Suprapubic skin (tissue), 4 donors: Measurements from ENCODE around the gene KLK12. TPM values are rescaled to one million over a fixed set of nuclear protein-coding genes. Genes with fewer than 3 reads are reported as not detected.

ENCODE experiments used
- DNase-seq, 2 donors: peaks; one replicate each; pipeline ENCODE4 v3.0.0-alpha.2; 2019; ENCODE audit warnings: low spot score in 2 of 2
- H3K27ac ChIP-seq: fragments of 200-600 bp; sonication (generic); one replicate; pipeline ENCODE4 v1.5.1; 2019
- H3K27me3 ChIP-seq: fragments of 200-600 bp; sonication (generic); one replicate; pipeline ENCODE4 v1.5.1; 2019
- H3K36me3 ChIP-seq: fragments of 200-600 bp; sonication (generic); one replicate; pipeline ENCODE4 v1.5.1; 2019
- H3K4me1 ChIP-seq: fragments of 200-600 bp; sonication (generic); one replicate; pipeline ENCODE4 v1.5.1; 2019
- H3K4me3 ChIP-seq: fragments of 200-600 bp; sonication (generic); one replicate; pipeline ENCODE4 v1.5.1; 2019; ENCODE audit warnings: mild to moderate bottlenecking
- H3K9me3 ChIP-seq: fragments of 200-600 bp; sonication (generic); one replicate; pipeline ENCODE4 v1.5.1; 2019
- EP300 ChIP-seq: sonication (generic); formaldehyde crosslinking; IDR thresholded peaks from one replicate; pipeline ENCODE4 v1.6.1; 2017; ENCODE audit warnings: antibody characterized with exemption
- POLR2A ChIP-seq, 2 donors: fragments of 450-650 bp; IDR thresholded peaks; one replicate each; pipeline ENCODE4 v1.6.1; 2017; ENCODE audit warnings: antibody characterized with exemption in 2 of 2, mild to moderate bottlenecking in 2 of 2, moderate library complexity in 2 of 2
- POLR2AphosphoS5 ChIP-seq, 3 donors: sonication (generic); formaldehyde crosslinking; IDR thresholded peaks; one replicate each; pipeline ENCODE4 v1.6.1; 2017; ENCODE audit warnings: antibody characterized with exemption in 3 of 3
- WGBS: methylation state at CpG from one replicate; pipeline ENCODE4 v1.1.5; 2018; 5-methylcytosine and 5-hydroxymethylcytosine counted together
- total RNA-seq, 4 donors: library from RNA; depleted of rRNA; stranded (reverse); fragments of >200 nt; gene quantifications; one replicate each; pipeline ENCODE4 v1.1.0, GENCODE V29; 2016
- TF ChIP-seq, protein P1 (sequence below), 2 donors: fragments of 200-600 bp in 1 of 2; fragments of 450-650 bp in 1 of 2; sonication (generic) in 1 of 2; IDR thresholded peaks; one replicate each; pipeline ENCODE4 v1.5.1; 2016 to 2019; ENCODE audit warnings: antibody characterized with exemption in 2 of 2, mild to moderate bottlenecking in 1 of 2, moderate library complexity in 1 of 2

The KLK12 gene, protein sequence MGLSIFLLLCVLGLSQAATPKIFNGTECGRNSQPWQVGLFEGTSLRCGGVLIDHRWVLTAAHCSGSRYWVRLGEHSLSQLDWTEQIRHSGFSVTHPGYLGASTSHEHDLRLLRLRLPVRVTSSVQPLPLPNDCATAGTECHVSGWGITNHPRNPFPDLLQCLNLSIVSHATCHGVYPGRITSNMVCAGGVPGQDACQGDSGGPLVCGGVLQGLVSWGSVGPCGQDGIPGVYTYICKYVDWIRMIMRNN
- total RNA-seq = 1 to 10 TPM in 2 of 4 donors, not detected in 2; 2.6 to 5.0 TPM

DNA sequence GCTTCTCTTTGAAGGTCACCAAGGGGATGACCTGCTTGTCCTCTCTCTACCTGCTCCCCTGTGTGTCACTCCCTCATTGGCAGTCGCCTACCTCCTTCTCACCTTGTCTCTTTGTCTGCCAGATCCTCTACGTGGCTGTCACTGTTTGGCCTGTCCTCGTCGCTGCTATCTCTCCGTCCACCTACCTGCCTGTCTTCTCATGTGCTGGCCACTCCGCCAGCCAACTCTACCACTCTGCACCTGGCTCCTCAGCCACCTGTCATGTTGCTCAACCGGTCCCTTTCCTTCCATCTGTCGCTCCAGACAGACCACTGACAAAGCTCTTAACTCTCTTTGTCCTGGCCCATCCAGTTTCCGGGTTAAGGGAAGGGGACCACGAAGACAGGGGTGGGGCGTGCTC lies at the start of gene KLK12:
TSS of gene KLK12 (minus strand) at position 299 of the 400 bp plus-strand sequence. CDS start 381 bp downstream, outside the sequence.
- Histone ChIP-seq H3K4me1 (peaks cover 5% of the 10 kb centered on the region), H3K27me3 (peaks cover 8% of the 10 kb centered on the region), H3K27ac (no peak within 1 kb of the TSS), H3K9me3 (no peaks in the 10 kb centered on the region), H3K36me3 (no peaks in the 10 kb centered on the region), H3K4me3 (no peak within 1 kb of the TSS)
- TF ChIP-seq EP300 = no peak
- no peak for TF ChIP-seq POLR2AphosphoS5 (IDR thresholded peaks at IDR 0.05)
- 56% methylated on average over 11 of the region's 11 CpGs for WGBS
- DNase-seq = no peak

DNA sequence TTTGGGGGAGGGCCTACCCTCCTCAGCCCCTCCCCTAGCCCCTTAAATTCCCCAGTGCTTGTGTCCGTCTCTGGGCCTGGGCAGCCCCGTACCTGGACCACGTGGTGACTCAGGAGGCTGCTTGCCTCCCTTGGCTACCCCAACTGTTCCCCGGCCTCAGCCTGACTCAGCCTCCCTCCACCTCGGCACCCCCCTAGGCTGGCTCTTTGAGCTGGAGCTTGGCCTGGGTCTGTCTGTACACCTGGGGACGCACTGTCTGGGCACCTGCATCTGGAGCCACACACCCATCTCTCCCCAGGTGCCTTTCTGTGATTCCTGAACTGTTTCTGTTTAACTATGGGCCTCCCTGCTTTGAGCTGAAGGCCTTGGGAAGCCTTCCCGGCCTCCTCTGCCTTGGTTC lies 49.7 kb upstream of the KLK12 start:
- 70% methylated on average over 7 of the region's 7 CpGs for WGBS
- TF ChIP-seq POLR2AphosphoS5 (IDR thresholded peaks at IDR 0.05) = no peak
- no peak for TF ChIP-seq POLR2A (IDR thresholded peaks at IDR 0.05)
- TF ChIP-seq EP300 = no peak
- TF ChIP-seq, protein P1, sequence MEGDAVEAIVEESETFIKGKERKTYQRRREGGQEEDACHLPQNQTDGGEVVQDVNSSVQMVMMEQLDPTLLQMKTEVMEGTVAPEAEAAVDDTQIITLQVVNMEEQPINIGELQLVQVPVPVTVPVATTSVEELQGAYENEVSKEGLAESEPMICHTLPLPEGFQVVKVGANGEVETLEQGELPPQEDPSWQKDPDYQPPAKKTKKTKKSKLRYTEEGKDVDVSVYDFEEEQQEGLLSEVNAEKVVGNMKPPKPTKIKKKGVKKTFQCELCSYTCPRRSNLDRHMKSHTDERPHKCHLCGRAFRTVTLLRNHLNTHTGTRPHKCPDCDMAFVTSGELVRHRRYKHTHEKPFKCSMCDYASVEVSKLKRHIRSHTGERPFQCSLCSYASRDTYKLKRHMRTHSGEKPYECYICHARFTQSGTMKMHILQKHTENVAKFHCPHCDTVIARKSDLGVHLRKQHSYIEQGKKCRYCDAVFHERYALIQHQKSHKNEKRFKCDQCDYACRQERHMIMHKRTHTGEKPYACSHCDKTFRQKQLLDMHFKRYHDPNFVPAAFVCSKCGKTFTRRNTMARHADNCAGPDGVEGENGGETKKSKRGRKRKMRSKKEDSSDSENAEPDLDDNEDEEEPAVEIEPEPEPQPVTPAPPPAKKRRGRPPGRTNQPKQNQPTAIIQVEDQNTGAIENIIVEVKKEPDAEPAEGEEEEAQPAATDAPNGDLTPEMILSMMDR (IDR thresholded peaks at IDR 0.05) = no peak
- Histone ChIP-seq H3K36me3 (no peaks in the 10 kb centered on the region), H3K27me3 (peaks cover 4% of the 10 kb centered on the region), H3K27ac (no peak overlapping the region), H3K4me1 (peaks cover 3% of the 10 kb centered on the region), H3K9me3 (no peaks in the 10 kb centered on the region), H3K4me3 (no peak overlapping the region)
- DNase-seq = peak in 1 of 2 donors; percentile 43

DNA sequence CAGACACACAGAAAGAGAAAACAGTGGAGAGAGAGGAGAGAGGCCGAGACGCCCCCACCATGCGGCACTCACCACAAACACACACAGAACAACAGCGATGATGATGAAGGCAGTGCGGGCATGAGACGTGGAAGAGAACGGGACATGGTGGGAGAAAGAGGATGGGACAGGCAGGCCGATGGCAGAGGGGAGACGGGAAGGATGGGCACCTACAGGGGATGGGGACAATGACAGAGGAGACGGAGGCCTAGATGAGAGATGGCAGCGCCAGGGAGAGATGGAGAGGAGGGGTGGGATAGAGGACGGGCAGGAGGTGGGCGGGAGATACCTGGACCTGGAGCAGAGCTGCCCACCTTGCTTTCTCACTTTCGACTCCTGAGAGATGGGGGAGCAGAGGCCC lies 49.0 kb upstream of the KLK12 start:
- TF ChIP-seq EP300 = no peak
- Histone ChIP-seq H3K4me3 (no peak overlapping the region), H3K36me3 (no peaks in the 10 kb centered on the region), H3K27ac (no peak overlapping the region), H3K4me1 (peaks cover 7% of the 10 kb centered on the region), H3K27me3 (peaks cover 4% of the 10 kb centered on the region), H3K9me3 (no peaks in the 10 kb centered on the region)
- peak in 1 of 2 donors; percentile 31 for DNase-seq
- WGBS = 87% methylated on average over 14 of the region's 14 CpGs

DNA sequence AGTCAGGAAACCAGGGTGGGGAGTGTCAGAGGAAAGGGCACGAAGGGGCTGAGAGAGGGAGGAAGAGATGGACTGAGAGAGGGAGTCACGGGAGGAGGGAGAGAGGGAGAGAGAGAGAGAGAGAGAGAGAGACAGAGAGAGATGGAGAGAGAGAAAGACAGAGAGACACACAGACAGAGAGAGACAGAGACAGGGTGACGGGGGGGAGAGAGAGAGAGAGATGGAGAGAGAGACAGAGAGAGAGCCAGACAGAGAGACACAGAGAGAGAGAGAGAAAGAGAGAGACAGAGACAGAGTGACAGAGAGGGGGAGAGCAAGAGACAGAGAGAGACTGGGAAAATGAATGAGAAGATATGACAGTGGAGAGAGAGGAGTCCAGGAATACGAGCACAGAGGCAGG lies 48.4 kb upstream of the KLK12 start:
- no peak overlapping the region for H3K4me3 ChIP-seq
- no peak for TF ChIP-seq EP300
- no peak for TF ChIP-seq POLR2A (IDR thresholded peaks at IDR 0.05)
- TF ChIP-seq POLR2AphosphoS5 (IDR thresholded peaks at IDR 0.05) = no peak
- TF ChIP-seq, protein P1 (IDR thresholded peaks at IDR 0.05) = no peak
- peaks cover 4% of the 10 kb centered on the region for H3K27me3 ChIP-seq
- no peaks in the 10 kb centered on the region for H3K9me3 ChIP-seq
- H3K36me3 ChIP-seq = no peaks in the 10 kb centered on the region
- 47% methylated on average over 4 of the region's 4 CpGs for WGBS
- H3K27ac ChIP-seq = no peak overlapping the region
- DNase-seq = no peak
- peaks cover 7% of the 10 kb centered on the region for H3K4me1 ChIP-seq

DNA sequence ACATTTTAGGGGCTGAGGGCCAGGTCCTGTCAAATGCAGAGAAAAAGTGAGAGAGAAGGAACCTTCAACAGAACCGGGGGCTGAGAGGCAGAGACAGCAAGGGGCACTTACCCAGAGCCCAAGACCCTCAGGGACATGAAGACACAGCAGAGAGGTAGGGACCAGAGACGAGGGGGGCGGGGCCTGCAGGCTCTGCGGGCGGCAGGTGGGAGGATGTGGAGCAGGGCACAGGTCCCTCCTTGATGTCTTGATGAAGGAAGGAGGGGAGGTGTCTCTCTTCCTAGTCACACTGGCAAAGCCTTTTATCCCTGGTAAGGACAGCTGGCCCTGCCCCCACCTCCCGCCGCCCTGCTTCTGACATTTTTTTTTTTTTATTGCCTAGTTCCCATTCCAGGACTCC lies 47.8 kb upstream of the KLK12 start, which contains the start of gene KLK14:
TSS of gene KLK14 (minus strand) at position 277 of the 400 bp plus-strand sequence. CDS start at position 4, 273 bp downstream.
- Histone ChIP-seq H3K4me1 (peaks cover 7% of the 10 kb centered on the region), H3K4me3 (no peak within 1 kb of the TSS), H3K27ac (no peak within 1 kb of the TSS), H3K36me3 (no peaks in the 10 kb centered on the region), H3K27me3 (peaks cover 4% of the 10 kb centered on the region), H3K9me3 (no peaks in the 10 kb centered on the region)
- no peak for TF ChIP-seq EP300
- DNase-seq = peak in 1 of 2 donors; percentile 46
- WGBS = 25% methylated on average over 7 of the region's 7 CpGs

DNA sequence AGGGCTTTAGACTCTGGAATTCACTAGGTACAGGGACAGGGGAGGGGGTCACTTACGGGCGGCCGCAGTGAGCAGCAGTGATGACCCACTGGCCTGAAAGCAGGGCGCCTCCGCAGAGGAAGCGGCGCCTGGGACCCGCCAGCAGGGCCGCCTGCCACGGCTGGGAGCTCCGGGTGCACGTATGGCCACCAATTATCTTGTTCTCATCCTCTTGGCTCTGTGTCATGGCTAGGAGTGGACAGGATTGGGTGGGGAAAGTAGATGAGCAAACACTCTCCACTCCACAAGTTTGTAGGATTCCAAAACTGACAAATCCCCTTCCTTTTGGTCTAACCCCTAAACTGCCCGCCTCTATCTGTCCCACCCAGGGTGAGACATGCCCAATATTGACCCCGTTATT lies 46.7 kb upstream of the KLK12 start:
- no peak for TF ChIP-seq POLR2AphosphoS5 (IDR thresholded peaks at IDR 0.05)

DNA sequence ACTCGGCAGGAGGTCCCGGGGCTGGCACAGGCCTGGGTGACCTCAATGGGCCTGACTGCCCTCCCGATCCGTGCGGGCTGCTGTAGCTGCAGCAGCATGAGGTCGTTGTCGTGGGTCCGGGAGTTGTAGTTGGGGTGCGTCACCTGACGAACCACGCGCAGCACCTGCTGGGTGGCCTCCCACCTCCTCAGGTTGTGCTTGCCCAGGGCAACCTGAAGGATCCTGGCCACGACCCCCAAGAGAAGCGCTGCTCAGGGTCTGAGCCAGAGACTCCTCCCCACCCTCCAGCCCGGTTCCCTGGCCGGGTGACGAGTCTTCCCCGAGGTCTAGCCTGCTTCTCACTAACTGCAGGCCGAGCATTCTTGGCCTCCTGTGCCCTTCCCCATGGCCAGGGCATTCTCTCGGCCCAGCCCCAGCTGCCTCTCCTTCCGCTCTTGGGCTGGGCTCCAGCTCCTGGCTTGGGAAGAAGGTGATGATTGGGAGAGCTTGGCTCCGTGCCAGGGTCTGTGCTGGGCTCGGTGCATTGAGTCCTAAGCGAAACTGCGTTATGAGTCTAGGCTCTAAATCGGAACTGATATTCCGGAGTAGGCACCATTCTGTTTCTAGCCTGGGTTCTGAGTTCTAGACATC lies 44.8 kb upstream of the KLK12 start:
- Histone ChIP-seq H3K4me3 (no peak overlapping the region), H3K27ac (no peak overlapping the region)
- 45% methylated on average over 11 of the region's 27 CpGs for WGBS

More for the DNA sequence above, 46.7 kb upstream of the KLK12 start:
- H3K36me3 ChIP-seq = no peaks in the 10 kb centered on the region
- H3K4me3 ChIP-seq = no peak overlapping the region
- no peak overlapping the region for H3K27ac ChIP-seq
- DNase-seq = peak in 1 of 2 donors; percentile 40
- 89% methylated on average over 9 of the region's 14 CpGs for WGBS
- no peaks in the 10 kb centered on the region for H3K9me3 ChIP-seq
- peaks cover 7% of the 10 kb centered on the region for H3K4me1 ChIP-seq
- H3K27me3 ChIP-seq = peaks cover 4% of the 10 kb centered on the region

More for the DNA sequence above, 44.8 kb upstream of the KLK12 start:
- no peaks in the 10 kb centered on the region for H3K36me3 ChIP-seq
- H3K27me3 ChIP-seq = peaks cover 4% of the 10 kb centered on the region
- H3K4me1 ChIP-seq = peaks cover 16% of the 10 kb centered on the region
- H3K9me3 ChIP-seq = no peaks in the 10 kb centered on the region
- DNase-seq = peak in 1 of 2 donors; percentile 67
- TF ChIP-seq POLR2A (IDR thresholded peaks at IDR 0.05) (no peak), POLR2AphosphoS5 (IDR thresholded peaks at IDR 0.05) (no peak), EP300 (no peak)
- TF ChIP-seq, protein P1 (IDR thresholded peaks at IDR 0.05) = no peak
